NCI-H2029 (cell line): Measurements from ENCODE around the gene UBE2QL1.
A peak's percentile ranks its signal among the peaks of the same experiment; 100 is the strongest.

ENCODE experiments used
- DNase-seq: peaks from one replicate; lab custom pipeline; 2025; lab: John Stamatoyannopoulos, UW

UBE2QL1 gene

DNA sequence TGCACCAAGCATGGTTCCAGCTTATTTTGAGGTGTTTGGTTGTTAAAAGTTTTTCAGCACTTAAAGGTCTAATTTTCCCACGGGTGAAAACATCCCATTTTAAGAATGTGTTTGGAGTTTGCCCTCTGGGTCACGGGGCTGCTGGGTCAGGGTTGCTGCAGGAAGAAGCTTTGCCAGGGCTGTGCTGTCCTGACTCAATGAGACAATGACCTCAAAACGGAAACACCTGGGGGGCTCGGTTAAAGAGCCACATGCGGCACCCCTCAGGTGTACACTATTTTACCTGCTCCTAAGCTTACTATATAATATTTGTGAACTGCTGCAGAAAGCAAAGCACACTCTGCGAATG, 27.6 kb downstream of the UBE2QL1 start:
- no peak for DNase-seq

DNA sequence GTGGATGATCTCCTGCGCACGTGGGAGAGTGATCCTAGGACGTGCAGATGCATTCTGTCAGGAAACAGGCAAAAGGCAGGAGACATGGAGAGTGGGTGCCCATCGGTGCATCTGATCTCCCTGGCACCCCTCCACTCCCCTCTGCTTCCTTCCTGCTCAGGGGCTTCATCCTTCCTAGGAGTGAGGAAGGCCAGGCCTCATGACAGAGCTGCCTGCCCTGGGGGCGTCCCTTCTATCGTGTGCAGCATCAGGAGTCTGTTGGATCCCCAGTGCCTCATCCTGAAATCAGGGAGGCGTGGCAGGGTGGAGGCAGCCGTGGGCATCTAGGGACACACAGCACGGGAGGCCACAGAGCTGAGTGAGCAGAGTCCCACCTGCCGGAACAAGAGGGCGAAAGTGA, 30.1 kb downstream of the UBE2QL1 start:
- DNase-seq = no peak

DNA sequence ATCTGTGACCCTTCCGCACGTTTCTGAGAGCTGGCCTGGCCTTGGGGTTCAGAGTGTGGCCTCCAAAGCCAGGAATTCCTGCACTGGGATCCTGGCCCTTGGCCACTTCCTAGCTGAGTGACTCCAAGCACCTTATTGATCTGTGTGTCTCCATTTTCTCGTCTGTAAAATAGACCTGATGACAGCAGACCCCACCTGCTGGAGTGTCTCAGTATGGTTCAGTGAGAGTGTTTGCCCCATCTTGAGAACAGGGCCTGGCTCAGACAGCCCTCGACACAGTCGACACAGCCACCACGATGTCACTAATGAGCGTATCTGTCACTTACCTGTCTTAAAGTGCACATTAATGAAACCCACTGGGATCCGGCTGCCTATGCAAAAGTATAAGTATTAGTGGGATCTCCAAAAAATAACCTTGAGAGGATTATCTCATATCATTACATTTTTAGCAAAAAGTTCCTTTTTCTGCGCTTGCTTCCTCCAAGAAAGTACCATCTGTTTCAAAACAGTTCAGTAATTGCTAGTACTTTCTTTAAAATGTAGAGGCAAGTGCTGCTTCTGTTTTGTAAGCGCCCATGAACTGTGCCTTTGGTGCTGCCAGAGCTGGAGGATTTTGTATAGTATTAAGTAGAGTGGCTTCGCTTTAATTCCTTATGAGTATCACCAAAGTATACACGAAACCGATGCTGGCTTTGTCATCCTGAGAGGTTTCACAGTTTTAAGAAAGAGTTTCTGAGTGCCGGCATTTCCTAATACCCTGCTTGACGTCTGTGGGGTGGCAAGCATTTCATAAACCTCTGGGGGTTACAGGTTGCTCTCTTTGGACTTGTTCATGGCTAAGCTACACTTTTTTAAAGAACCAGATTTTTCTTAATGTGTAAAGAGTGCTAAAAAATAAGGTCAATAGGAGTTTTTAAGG, 31.7 kb downstream of the UBE2QL1 start:
- no peak for DNase-seq

DNA sequence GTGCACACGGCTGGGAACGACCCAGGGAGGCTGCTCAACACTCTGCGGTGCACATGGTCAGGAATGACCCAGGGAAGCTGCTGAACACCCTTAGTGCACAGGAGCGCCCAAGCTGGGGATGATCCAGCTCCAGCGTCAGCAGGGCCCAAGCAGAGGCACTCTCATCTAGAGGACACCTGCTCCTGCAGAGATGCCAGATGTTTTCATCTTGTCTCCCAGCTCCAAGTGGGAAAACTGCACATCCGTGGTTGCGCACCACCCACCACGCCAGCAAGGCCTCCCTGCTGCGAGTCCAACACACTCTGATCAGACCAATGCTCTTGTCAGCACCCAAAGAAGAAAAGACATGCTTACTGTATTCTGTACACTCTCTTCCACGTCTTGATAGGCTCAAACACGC, 34.1 kb downstream of the UBE2QL1 start:
- peak; percentile 23 for DNase-seq

DNA sequence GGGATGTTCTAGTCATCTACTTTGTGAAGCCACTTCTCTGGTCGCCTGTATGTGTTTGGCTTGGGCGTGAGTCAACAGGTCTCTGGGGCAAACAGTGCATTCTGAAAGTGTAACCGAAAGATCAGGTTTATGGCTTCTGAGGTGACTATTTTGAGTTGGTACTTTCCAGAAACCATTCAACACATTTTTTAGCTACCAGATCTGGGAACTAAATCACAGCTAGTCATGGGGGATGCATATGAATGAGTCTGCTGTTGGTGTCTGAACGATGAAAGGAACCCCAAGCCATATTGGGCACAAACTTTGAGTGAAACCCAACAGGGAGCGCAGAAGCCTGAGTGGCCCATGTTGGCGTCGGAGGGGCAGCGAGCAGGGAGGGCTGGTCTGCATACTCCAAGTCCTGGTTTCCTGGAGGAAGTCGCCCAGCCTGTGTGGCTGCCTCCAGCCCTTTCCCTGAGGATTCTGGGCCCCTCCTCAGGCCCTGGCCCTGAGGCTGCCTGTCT, 35.3 kb downstream of the UBE2QL1 start:
- DNase-seq = no peak

DNA sequence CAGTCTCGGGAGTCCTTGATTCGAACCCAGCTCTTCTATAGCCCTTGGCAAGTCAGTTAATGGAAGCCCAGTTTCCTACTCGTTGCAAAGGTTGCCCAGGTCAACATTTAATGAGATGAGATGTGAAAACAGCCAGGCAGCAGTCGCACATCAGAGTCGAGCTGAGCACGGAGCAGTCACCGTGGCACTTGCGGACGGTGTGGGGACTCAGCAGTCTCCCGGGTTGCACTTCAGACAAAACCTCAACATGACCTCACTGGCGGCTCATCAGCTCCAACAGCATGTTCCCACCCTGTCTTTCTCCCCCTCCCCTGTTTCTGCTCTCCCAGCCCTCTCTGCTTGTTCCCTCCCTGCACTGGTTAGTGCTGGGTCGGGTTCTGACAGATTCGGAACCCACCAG, 35.8 kb downstream of the UBE2QL1 start:
- DNase-seq = no peak

DNA sequence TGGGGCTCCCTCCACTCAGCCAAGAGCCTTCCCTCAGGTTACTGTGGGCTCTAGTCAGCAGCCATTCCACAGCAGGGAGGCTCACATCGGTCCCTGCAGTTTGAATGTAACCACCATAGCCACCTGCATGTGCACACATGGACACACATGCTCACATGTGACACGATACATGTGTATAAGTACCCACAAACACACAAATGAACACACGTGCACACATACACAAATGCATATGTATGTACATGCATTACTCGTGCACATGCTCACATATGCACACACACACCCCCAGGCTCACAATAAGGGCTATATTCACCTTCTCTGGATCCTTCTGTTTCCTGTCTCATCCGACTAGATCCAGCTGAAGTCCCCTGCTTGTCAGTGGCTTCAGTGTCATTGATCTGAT, 36.2 kb downstream of the UBE2QL1 start:
- no peak for DNase-seq

DNA sequence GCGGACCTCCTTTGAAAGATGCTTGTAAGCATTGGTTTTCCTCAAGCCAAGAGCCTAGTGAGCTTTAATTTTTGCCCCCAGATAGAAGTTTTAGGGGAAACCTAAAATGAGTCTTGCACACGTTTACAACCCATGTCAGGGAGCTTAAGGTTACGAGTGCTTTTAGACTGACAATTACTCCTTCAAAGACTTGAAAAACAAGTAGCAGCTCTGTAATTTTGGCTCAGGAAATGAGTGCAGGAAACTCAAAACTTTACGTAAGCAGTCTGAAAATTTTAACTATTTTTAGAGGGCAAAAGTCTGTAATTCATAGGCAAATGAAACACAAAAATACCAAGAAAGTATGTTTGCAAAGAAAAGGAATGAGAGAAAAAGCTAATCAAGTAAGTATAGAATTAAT, 36.8 kb downstream of the UBE2QL1 start:
- DNase-seq = no peak

DNA sequence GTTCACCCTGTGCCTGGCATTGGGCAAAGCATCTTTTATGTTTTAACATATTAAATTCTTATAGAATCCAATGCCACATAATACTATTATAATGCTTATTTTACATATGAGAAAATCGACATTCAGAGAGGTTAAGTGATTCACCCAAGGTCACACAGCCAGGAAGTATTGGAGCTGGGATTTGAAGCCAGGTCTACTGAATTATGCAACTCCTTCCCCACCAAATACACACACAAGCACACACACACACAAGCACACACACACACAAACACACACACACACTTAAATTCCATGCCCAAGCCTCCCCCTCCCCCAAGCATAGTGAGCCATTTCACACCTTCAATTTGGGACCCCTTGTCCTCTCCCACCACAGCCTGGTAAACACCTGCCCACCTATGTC, 37.4 kb downstream of the UBE2QL1 start:
- DNase-seq = no peak

DNA sequence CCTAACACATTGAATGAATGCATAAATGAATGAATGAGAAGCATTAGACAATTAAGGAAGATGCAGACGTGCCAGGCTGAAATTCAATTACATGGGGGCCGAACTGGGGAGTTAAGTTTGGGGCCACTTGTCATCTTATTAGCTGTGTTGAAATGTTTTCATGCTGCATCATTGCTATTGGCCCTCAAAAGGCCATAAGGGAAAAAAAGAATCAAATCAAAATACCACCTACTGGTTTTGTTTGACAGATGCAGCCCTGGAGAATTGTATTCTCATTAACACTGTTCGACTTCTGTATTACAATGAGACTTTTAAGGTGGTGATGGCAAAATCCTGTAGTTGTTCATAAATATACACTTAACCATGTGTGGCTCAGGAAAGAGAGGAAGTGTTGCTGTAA, 38.4 kb downstream of the UBE2QL1 start:
- no peak for DNase-seq

DNA sequence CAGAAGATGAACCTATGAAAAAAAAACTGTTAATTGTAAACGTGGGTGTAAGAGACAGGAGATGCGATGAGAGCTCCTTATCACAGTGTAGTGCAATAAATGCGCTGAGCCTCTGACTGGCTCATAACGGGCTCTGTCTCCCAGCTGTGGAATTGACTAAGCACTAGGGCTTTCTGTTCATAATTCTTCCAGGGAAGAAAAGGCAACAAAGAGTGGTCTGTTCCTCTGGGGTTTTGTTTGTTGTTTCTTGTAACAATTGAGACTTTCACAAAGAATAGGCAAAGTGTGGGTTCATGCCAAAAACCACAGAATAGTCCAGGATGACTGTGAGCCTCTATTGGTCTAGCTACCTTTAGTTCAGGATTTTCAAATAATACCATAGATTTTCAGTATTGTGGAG, 39.4 kb downstream of the UBE2QL1 start:
- DNase-seq = no peak

DNA sequence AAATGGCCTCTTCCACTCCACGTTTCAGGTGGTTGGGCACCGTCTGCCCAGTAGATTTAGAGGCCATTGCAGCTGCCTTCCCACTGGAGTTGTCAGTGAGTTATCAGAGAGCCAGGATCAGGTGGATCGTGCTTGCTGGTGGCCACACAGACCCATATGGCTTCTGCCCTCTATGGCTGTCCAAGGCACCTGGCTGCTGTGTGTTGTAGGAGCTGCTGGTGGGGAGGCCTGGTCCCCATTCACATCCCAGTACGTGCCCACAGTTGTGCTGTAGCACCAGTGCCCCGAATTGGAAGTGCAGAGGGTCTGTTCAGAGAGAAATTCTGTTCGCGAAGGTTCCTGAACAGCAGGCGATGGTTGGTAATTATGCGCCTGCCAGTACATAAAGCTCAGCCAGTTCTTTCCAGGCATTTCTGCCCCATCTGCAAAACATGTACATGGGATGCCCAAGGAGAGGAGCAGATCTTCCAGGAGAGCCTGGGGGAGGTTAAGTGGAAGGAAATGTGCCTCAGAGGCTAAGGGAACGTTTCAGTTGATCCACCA, 41.1 kb downstream of the UBE2QL1 start:
- no peak for DNase-seq

DNA sequence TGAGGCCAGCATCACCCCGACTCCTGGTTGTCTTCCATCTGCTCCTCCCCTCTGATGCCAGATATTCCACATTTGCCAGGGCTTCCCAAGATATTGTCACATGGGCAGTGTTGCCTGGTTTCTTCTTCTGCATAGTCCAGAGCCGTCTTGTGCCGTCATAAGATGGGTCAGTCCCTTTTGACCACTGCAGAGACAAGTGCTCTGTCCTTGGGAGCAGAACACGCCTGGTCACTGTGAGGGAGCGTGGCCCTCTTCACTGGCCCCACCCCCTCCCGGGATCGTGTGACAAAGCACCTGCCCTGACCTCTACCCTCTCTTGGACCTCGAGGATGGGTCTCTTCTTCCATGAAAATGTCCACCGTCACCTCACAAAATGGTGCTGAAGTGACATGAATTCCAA, 41.6 kb downstream of the UBE2QL1 start:
- DNase-seq = no peak

DNA sequence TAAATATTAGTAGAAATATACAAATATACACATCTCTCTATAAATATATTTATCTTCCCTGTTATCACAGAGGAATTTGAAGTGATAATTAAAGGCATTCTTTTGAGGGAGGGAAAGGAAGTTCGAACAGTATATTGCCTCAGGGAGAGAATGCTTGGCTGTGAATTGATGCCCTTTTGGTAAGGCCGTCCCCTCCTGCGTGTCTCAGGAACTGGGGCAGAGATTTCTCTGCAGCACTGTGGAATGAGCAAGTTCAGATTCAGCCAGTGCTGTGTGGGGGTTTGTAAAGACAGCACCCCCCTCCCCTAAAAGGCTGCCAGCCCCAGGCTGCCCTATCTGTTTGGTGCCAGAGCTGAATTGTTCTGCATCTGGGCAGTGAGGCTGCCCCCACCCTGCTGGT, 42.0 kb downstream of the UBE2QL1 start:
- no peak for DNase-seq

DNA sequence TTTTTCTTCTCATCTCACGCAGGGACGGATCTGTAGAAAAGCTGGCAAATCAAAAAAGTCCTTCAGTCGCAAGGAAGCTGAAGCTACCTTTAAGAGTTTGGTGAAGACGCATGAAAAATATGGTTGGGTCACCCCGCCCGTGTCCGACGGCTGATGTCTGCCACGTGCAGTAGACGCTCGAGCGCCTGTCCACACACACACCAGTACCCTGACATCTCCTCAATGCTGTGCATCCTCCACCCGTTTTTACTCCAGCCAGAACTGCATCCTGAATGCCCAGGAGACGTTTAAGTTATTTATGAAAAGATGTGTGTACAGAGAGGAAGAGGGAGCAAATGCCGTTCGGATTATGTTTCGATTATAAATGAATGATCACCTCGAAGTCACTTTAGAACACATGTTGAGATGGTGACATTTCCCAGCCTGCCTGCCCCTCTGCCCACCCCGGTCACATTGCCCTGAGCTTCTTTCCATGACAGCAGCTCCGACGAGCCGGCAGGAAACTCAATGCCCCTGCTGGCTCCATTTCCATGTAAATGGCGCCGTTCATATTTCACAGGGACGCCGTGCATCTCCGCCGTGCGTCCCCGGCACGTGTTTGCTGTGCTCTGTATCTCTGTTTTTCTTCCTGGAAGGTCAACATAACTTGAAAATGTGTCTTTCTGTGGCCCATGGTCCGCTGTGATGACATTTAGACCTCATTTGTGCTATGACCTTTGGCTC, 42.7 kb downstream of the UBE2QL1 start:
- no peak for DNase-seq

DNA sequence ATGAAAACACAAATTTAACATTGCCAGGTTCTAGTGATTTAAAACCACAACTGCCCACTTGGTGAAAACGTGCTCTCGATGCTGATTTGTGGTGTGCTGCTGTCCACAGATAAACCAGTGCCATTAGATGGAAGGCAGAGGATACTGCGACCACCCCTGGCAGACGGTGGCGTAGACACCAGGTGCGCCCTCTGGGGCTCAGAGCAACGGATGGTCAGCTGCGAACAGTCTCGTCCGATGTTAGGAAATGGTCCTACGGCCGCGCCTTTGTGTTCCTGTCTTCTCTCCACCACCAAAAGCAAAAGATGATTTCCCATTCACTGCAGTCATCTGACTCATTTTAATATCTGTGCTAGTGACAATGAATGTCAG, 43.2 kb downstream of the UBE2QL1 start:
- no peak for DNase-seq

DNA sequence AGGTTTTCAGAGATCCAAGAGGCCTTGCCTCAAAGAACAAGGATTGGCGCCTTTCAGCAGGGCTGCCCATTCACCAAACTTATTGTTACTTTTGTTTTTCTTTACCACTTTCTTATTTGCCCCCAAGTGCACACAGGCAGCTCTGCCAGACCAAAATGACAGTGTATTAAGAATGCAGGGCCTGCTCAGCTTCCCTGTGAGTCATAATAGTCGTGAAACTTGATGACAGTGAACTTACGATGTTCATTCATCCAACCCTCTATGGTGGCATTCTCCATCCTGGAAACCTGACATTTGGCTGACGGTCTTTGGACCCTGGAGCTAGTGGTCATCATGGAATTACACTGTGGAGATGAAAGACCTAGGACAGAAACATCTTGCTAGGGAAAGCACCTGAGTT, 44.3 kb downstream of the UBE2QL1 start:
- DNase-seq = no peak

DNA sequence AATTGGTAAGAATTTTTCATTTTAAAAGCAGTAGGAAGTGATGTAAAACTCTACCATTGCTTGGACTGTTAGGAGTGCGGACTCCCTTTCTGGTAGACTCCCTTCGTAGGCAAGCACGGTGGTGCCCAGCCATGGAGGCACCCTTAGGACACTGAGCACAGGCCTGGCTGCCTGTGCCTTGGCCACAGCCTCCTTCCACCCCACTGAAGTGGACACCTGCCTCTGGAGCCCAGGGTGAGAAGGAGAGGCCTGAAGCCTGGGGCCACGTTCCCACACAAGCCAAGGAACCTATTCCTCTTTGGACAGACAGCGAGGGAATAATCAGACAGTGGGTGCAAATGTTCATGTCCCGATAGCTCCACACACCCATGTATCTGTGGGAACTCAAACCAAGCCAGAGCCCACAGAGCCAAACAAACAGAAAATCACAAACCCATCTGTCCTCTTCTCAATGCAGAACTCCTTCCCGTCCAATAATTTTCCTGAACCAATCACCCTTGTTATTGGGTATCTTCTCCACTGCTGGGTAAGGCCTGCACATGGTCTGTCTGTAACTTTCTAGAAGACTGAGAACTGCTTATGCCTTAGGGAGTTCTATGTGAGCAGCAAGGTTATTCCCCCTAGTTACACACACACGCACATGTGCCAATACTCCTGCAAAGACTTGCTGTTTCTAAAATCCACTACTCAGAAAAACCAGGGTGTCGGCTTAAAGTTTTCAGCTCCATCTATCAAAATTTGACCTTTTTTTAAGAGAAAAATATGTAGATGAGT, 45.2 kb downstream of the UBE2QL1 start:
- no peak for DNase-seq

DNA sequence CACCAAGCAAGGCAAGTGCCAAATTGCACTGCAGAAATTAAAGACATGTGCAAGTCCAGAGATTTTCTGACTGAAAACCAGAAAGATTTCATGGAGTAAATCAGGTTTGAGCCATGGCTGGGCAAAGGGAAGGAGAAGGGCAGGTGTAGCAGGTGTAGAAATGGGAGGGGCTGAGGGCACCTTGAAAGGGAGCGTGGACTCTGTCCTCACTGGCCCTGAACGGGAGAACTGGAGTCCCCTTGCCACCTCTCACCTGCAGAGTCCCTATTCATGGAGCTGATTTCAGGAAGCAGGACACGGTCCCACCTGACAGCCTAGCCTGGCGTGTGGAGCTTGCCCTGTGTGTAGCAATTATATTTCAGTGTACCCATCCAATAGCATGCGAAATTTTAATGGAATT, 46.3 kb downstream of the UBE2QL1 start:
- peak; percentile 36 for DNase-seq

DNA sequence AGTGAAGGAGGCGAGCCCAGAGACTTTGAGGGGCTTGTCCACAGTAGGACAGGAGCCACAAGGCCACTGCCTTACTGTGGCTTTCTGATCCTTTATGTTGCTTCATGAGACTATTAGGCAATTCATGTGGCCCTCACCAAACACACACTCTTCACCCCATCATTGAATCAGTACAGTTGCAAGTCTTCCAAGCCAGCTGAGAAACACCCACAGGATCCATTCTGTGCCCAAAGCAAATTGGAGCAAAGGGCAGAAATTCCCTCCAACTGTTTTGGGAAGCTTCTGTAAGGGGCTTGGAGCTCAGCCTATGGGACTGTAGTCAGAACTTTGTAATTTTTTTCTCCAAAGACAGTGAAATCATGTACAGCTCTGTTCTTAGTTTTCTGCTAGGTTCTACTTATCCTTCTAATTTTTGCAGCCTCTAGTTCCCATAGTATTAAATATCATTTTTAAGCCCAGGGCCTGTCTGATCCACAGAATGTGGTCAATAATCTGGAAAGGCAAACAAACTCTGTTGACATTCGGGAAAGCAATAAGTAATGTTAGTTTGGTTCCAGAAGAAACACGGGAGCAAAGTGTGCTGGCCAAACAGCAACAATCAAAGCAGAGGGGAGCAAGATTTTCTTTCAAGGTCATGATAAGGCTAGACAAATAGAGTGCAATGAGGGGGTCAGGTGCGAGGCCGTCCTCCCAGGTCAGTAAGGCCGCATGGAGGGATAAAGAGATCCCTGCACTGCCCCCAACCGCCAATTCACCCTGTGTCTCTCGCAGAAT, 47.0 kb downstream of the UBE2QL1 start:
- DNase-seq = peak; percentile 10

DNA sequence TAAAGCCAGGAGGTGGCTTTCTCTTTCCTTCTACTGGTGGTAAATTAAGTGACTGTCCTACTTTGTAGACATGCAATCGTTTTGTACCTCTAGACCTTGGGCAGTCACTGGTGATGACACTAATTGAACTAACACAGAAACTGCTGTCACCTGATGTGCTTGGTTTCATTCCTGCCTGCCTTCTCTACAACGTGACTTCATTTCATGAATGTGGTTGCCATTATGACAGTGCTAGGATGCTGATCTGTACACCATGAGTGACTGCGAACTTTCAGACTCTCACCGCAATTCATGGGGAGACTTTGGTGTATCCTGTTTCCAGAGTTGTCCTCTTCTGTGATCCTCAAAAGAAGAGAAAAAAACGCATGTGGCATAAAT, 47.5 kb downstream of the UBE2QL1 start:
- DNase-seq = no peak

DNA sequence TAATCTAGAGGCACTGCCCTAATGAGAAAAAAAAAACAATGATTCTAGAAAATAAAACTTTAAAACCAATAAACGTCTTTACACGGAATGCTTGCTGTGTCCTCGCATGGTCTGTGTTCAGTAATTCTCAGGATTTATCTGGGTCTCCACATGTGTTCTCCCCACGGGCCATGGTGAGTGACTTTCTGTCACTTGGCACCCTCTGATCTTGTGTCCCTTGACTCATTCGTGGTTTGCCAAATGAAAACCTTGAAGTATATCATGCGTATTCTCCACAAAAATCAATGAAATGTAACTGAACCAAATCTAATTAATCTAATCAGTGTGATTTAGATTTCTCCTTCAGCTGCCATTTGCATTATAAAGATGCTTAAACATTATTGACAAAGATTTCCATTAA, 48.0 kb downstream of the UBE2QL1 start:
- no peak for DNase-seq
